Measurements from ENCODE around the gene SNAPC2. TPM values are rescaled to one million over a fixed set of nuclear protein-coding genes. Genes with fewer than 3 reads are reported as not detected.

SNAPC2 gene
- total and polyA plus RNA-seq, 2 of the 13 experiments (the other 11 are each of a cell fraction or from before 2014, with no cell fraction given), result 10.2 to 12.7 TPM

- TF ChIP-seq CTCF (CRISPR knock-in tag; IDR thresholded peaks at IDR 0.05) (peak; percentile 83), MAZ (IDR thresholded peaks at IDR 0.05; ENCODE audit: borderline replicate concordance, low read depth, low read length) (no peak), MAZ (CRISPR knock-in tag; IDR thresholded peaks at IDR 0.05; ENCODE audit: low read depth) (no peak), AGO1 (IDR thresholded peaks at IDR 0.05; ENCODE audit: low read depth, low read length, poor library complexity, severe bottlenecking) (no peak), HOXA3 (CRISPR knock-in tag; IDR thresholded peaks at IDR 0.05) (no peak), POLR2A (IDR thresholded peaks at IDR 0.05; ENCODE audit: insufficient read depth in 1 of 2, low read depth in 2 of 2, low read length in 2 of 2) (0 out of 4 replicates have a peak, but pooled peaks of 1 of the 2 experiments have one; percentile 16), HNF4A (CRISPR knock-in tag; IDR thresholded peaks at IDR 0.05) (no peak), MTF1 (CRISPR knock-in tag; IDR thresholded peaks at IDR 0.05) (no peak), ZBTB20 (CRISPR knock-in tag; IDR thresholded peaks at IDR 0.05; ENCODE audit: borderline replicate concordance, low read depth) (no peak), ZNF362 (CRISPR knock-in tag; IDR thresholded peaks at IDR 0.05; ENCODE audit: borderline replicate concordance) (no peak), ZNF3 (CRISPR knock-in tag; IDR thresholded peaks at IDR 0.05) (no peak), ZNF776 (CRISPR knock-in tag; IDR thresholded peaks at IDR 0.05) (no peak), AGO2 (optimal IDR thresholded peaks at IDR 0.05; ENCODE audit: low read depth, low read length) (peak; percentile 23), ZNF20 (CRISPR knock-in tag; IDR thresholded peaks at IDR 0.05) (no peak), RAD21 (CRISPR knock-in tag; IDR thresholded peaks at IDR 0.05) (peak; percentile 79), ZNF652 (CRISPR knock-in tag; IDR thresholded peaks at IDR 0.05; ENCODE audit: borderline replicate concordance, low read depth) (peak; percentile 76), ZKSCAN1 (IDR thresholded peaks at IDR 0.05; ENCODE audit: low read length) (no peak), ZNF569 (CRISPR knock-in tag; IDR thresholded peaks at IDR 0.05; ENCODE audit: borderline replicate concordance) (no peak), HNF1B (CRISPR knock-in tag; IDR thresholded peaks at IDR 0.05) (no peak), ZMAT3 (CRISPR knock-in tag; conservative IDR thresholded peaks at IDR 0.05) (no peak), REXO4 (CRISPR knock-in tag; IDR thresholded peaks at IDR 0.05; ENCODE audit: borderline replicate concordance) (no peak), STAG1 (CRISPR knock-in tag; IDR thresholded peaks at IDR 0.05) (peak; percentile 74), PRDM15 (CRISPR knock-in tag; IDR thresholded peaks at IDR 0.05) (no peak)
Observed at GRCh38 chr19:7970716-7971448, 50.7 kb downstream of the SNAPC2 start (continued).
